Ectodermal cell (in vitro differentiated cells): ENCODE measurements around the gene MYOCD.

ENCODE experiments used
- H3K27ac ChIP-seq: 2 replicates; pipeline ENCODE4 v1.7.0; 2013; ENCODE audit warnings: mild to moderate bottlenecking, low read depth, low read length; ENCODE audit not compliant: insufficient read depth, poor library complexity, severe bottlenecking
- H3K27me3 ChIP-seq: 2 replicates; pipeline ENCODE4 v1.7.0; 2013; ENCODE audit warnings: mild to moderate bottlenecking, low read length; ENCODE audit not compliant: insufficient read depth, control insufficient read depth, poor library complexity, severe bottlenecking
- H3K36me3 ChIP-seq: one replicate; pipeline ENCODE4 v1.7.0; 2013; ENCODE audit warnings: low read length; ENCODE audit not compliant: control insufficient read depth, insufficient read depth
- H3K4me1 ChIP-seq: one replicate; pipeline ENCODE4 v1.7.0; 2013; ENCODE audit warnings: low read length; ENCODE audit not compliant: control insufficient read depth, insufficient read depth
- H3K4me3 ChIP-seq: 2 replicates; pipeline ENCODE4 v1.7.0; 2013; ENCODE audit warnings: low read depth, low read length, control low read depth; ENCODE audit not compliant: insufficient read depth
- H3K9me3 ChIP-seq: 2 replicates; pipeline ENCODE4 v1.7.0; 2013; ENCODE audit warnings: mild to moderate bottlenecking, low read length, moderate library complexity; ENCODE audit not compliant: control insufficient read depth
- WGBS, 2 experiments: methylation state at CpG; one replicate each; pipeline ENCODE4 v1.1.7; 2013; ENCODE audit warnings: missing lambda C conversion rate in 2 of 2; 5-methylcytosine and 5-hydroxymethylcytosine counted together

The MYOCD gene

DNA sequence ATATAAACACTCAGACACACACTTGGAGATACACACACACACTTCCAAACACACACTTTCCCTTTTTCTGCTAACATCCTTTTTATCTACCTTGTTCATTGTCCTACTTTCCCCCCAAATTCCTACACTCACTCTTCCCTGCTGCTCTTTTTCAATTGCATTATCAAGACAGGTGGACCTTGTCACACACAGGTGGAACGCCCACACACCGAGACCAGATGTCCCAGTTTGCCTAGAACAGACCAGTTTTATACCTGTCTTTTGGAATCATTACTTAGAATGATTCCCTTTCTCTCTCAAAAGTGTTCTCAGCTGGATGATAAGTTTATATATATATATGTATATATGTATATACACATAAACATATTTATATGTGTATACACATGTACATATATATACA lies 72.9 kb downstream of the MYOCD start:
- Histone ChIP-seq H3K4me1 (no peaks in the 10 kb centered on the region), H3K36me3 (no peaks in the 10 kb centered on the region), H3K9me3 (no peaks in the 10 kb centered on the region), H3K27me3 (no peaks in the 10 kb centered on the region), H3K27ac (no peak overlapping the region), H3K4me3 (no peak overlapping the region)
- WGBS, 2 experiments, result 97 to 98% methylated on average over 2 of the region's 2 CpGs

DNA sequence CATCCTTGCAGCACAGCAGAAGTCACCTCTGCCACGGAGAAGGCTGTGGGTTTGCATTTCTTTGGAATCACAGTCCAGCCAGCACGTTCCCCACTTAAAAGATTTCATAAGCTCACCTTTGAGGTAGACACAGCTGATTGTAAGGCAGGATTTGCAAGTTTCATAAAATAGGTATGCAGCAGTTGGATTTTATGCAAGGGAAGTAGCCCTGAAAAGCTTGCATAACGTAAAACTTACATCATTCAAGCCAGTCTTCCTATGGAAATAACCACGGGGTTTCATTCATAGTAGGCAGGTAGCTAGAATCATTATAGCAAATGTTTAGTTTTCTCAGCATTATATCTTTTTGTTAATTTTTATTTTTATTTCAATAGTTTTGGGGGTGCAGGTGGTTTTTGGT lies 73.8 kb downstream of the MYOCD start:
- no peaks in the 10 kb centered on the region for H3K36me3 ChIP-seq
- no peak overlapping the region for H3K4me3 ChIP-seq
- H3K27ac ChIP-seq, result no peak overlapping the region
- H3K4me1 ChIP-seq, result no peaks in the 10 kb centered on the region
- WGBS, 2 experiments, result 84 to 92% methylated on average over 4 of the region's 4 CpGs
- no peaks in the 10 kb centered on the region for H3K27me3 ChIP-seq
- no peaks in the 10 kb centered on the region for H3K9me3 ChIP-seq

- H3K36me3 ChIP-seq, result no peaks in the 10 kb centered on the region
- no peaks in the 10 kb centered on the region for H3K9me3 ChIP-seq
- H3K27ac ChIP-seq, result no peak overlapping the region
- 100% methylated on average over 2 of the region's 3 CpGs for WGBS, 2 experiments
- no peaks in the 10 kb centered on the region for H3K4me1 ChIP-seq
- H3K4me3 ChIP-seq, result no peak overlapping the region
- H3K27me3 ChIP-seq, result no peaks in the 10 kb centered on the region
Measured at GRCh38 chr17:12743046-12743445, 77.4 kb downstream of the MYOCD start.

- Histone ChIP-seq H3K4me3 (no peak overlapping the region), H3K36me3 (no peaks in the 10 kb centered on the region), H3K9me3 (no peaks in the 10 kb centered on the region), H3K27ac (no peak overlapping the region), H3K27me3 (no peaks in the 10 kb centered on the region), H3K4me1 (no peaks in the 10 kb centered on the region)
- WGBS, 2 experiments, result 88 to 89% methylated on average over 5 of the region's 5 CpGs
Measured at GRCh38 chr17:12744298-12744697, 78.6 kb downstream of the MYOCD start.

DNA sequence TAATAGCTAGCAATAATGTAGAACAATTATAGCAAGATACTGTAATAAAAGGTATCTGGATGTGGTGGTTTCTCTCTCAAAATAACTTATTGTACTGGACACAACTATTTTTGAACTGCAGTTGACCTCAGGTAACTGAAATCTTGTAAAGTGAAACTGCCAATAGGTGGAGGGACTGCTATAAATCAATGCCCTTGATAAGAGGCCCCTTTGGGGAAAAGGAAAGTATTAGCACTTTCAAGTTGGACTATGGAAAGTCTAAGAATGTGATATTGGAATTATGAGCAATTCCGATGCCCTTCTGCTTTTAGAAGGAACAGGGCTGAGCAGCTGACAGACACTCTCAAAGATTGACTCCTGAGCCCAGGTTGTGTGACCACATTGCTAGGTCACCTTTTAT lies 79.1 kb downstream of the MYOCD start:
- H3K4me1 ChIP-seq, result no peaks in the 10 kb centered on the region
- H3K27me3 ChIP-seq, result no peaks in the 10 kb centered on the region
- H3K27ac ChIP-seq, result no peak overlapping the region
- H3K9me3 ChIP-seq, result no peaks in the 10 kb centered on the region
- no peaks in the 10 kb centered on the region for H3K36me3 ChIP-seq
- no peak overlapping the region for H3K4me3 ChIP-seq
- 94 to 97% methylated on average over 1 of the region's 1 CpG for WGBS, 2 experiments

DNA sequence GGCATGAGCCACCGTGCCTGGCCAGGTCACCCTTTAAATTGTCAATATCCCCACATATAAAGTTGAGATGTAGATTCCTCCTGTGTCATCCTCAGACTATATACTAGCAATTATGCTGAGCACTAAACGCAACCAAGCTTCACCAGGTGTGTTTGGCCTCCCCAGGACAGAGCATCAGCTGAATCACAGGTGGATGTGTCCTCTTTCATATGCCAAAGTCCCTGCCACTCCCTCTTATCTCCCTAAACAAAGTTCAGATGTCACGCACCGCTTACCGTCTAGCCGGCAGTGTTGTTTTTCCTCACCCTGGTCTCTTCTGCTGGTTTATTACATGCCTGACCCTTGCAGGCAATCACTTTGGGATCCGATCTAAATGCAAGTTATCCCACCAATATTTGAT lies 79.8 kb downstream of the MYOCD start:
- H3K27me3 ChIP-seq, result no peaks in the 10 kb centered on the region
- H3K36me3 ChIP-seq, result no peaks in the 10 kb centered on the region
- no peak overlapping the region for H3K27ac ChIP-seq
- no peaks in the 10 kb centered on the region for H3K9me3 ChIP-seq
- 84 to 90% methylated on average over 7 of the region's 7 CpGs for WGBS, 2 experiments
- H3K4me1 ChIP-seq, result no peaks in the 10 kb centered on the region
- H3K4me3 ChIP-seq, result no peak overlapping the region

GRCh38 chr17:12756786-12757185 lies 91.1 kb downstream of the MYOCD start:
- no peak overlapping the region for H3K4me3 ChIP-seq
- no peaks in the 10 kb centered on the region for H3K4me1 ChIP-seq
- H3K27ac ChIP-seq, result no peak overlapping the region
- no peaks in the 10 kb centered on the region for H3K27me3 ChIP-seq
- no peaks in the 10 kb centered on the region for H3K36me3 ChIP-seq
- H3K9me3 ChIP-seq, result no peaks in the 10 kb centered on the region

DNA sequence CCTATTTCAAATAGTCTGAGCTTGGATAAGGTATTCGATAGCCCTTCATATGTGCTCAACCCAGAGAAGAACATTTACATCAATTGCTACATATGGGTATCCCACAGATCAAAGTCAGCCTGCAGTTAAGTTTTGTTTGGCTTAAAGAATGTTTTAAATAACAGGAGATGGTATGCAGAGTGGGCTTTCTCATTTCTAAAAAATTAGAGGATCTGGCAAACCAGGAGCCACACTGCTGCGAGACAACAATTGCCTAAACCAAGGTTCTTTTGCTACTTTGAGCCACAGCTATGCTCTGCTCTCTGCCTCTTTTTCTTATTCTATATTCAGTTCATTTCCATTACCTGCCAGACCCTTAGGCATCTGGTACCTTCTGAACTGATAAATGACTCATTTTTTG lies 93.4 kb downstream of the MYOCD start:
- Histone ChIP-seq H3K9me3 (no peaks in the 10 kb centered on the region), H3K4me3 (no peak overlapping the region), H3K4me1 (no peaks in the 10 kb centered on the region), H3K27me3 (no peaks in the 10 kb centered on the region), H3K27ac (no peak overlapping the region), H3K36me3 (no peaks in the 10 kb centered on the region)
- 92 to 94% methylated on average over 1 to 2 of the region's 2 CpGs for WGBS, 2 experiments

DNA sequence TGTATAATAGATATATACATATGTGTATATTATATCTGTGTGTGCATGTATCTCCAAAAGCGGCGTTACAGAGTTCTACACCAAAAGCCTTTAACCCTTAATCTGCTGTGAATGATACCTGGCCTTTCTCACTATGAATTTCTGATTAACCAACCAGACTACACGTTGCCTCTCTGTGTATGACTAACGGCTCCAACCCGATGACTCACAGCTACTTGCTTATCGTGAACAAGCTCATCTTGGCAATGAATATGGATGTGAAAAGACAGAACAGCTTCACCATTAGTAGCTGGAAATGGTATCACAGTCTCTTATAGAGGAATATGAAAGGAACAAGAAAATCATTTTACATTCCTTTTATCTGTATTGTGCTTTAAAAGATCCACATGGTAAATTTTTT lies 99.9 kb downstream of the MYOCD start:
- 88 to 92% methylated on average over 6 of the region's 6 CpGs for WGBS, 2 experiments

DNA sequence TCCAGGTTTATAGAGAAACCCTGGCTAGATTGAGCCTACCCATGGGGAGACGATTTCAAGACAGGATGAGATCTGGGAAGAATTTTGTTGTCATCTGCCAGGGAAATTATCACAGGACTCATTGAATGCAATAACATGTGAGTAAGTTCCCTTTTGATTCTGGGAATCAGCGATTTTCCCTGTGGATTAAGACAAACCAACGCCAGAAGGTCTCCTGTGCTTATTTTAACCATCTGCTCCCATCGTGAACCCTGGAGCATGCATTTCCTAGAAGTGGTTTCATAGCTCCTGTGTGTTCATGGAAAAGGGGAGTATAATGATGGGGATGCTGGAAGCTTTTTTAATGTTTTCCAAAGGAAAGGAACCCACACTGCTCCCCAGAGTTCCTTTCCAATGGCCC lies 102.6 kb downstream of the MYOCD start:
- no peak overlapping the region for H3K4me3 ChIP-seq
- H3K27ac ChIP-seq, result no peak overlapping the region
- WGBS, 2 experiments, result 95 to 98% methylated on average over 4 of the region's 4 CpGs
- no peaks in the 10 kb centered on the region for H3K4me1 ChIP-seq
- H3K9me3 ChIP-seq, result no peaks in the 10 kb centered on the region
- H3K36me3 ChIP-seq, result no peaks in the 10 kb centered on the region
- H3K27me3 ChIP-seq, result no peaks in the 10 kb centered on the region

More for the DNA sequence above, 99.9 kb downstream of the MYOCD start:
- Histone ChIP-seq H3K4me1 (no peaks in the 10 kb centered on the region), H3K9me3 (no peaks in the 10 kb centered on the region), H3K27me3 (no peaks in the 10 kb centered on the region), H3K4me3 (no peak overlapping the region), H3K27ac (no peak overlapping the region), H3K36me3 (no peaks in the 10 kb centered on the region)

- H3K4me3 ChIP-seq, result no peak overlapping the region
- no peaks in the 10 kb centered on the region for H3K27me3 ChIP-seq
- H3K27ac ChIP-seq, result no peak overlapping the region
- H3K9me3 ChIP-seq, result no peaks in the 10 kb centered on the region
- WGBS, 2 experiments, result 95 to 97% methylated on average over 6 of the region's 6 CpGs
- H3K4me1 ChIP-seq, result no peaks in the 10 kb centered on the region
- H3K36me3 ChIP-seq, result no peaks in the 10 kb centered on the region
Measured at GRCh38 chr17:12769981-12770380, 104.3 kb downstream of the MYOCD start.
